Myocyte (in vitro differentiated cells): ENCODE data around the gene NLRP1. TPM values are rescaled to one million over a fixed set of nuclear protein-coding genes. Genes with fewer than 3 reads are reported as not detected.
"Not testable (repeated sequence)": the region's sequence is repeated elsewhere in the genome, so short reads cannot be mapped to it uniquely, and the experiment has no call there.

Experiments used
- DNase-seq: peaks from one replicate; pipeline ENCODE4 v3.0.0-alpha.2; 2012; ENCODE audit warnings: low read depth
- total RNA-seq: library from RNA; depleted of rRNA; stranded (reverse); fragments of >200 nt; gene quantifications from 2 replicates; pipeline ENCODE4 v1.2.3, GENCODE V29; 2014

The NLRP1 gene
- total RNA-seq, 1 donor from 2014 or later, result 31.7 TPM

GRCh38 chr17:5587438-5588032, 3.2 kb upstream of the NLRP1 start:
- DNase-seq, result peak; percentile 90

GRCh38 chr17:5585836-5586521, 1.7 kb upstream of the NLRP1 start:
- peak; percentile 95 for DNase-seq

- DNase-seq, result no peak
Observed at GRCh38 chr17:5585287-5585794, 1.0 kb upstream of the NLRP1 start.

GRCh38 chr17:5583426-5584382, 605 bp downstream of the NLRP1 start:
- DNase-seq, result peak; percentile 32

- DNase-seq, result no peak
Observed at GRCh38 chr17:5582209-5583185, 1.8 kb downstream of the NLRP1 start.

GRCh38 chr17:5581655-5582054, 2.7 kb downstream of the NLRP1 start:
- no peak for DNase-seq

- DNase-seq, result no peak
Observed at GRCh38 chr17:5580969-5581368, 3.3 kb downstream of the NLRP1 start.

GRCh38 chr17:5580367-5580766, 3.9 kb downstream of the NLRP1 start:
- no peak for DNase-seq

GRCh38 chr17:5578768-5579167, 5.5 kb downstream of the NLRP1 start:
- DNase-seq, result not testable (repeated sequence)

- not testable (repeated sequence) for DNase-seq
Observed at GRCh38 chr17:5573017-5573416, 11.3 kb downstream of the NLRP1 start.

GRCh38 chr17:5571281-5571680, 13.0 kb downstream of the NLRP1 start:
- DNase-seq, result no peak

GRCh38 chr17:5565808-5566207, 18.5 kb downstream of the NLRP1 start:
- no peak for DNase-seq

- no peak for DNase-seq
Observed at GRCh38 chr17:5563456-5563855, 20.9 kb downstream of the NLRP1 start.

GRCh38 chr17:5562661-5563360, 21.5 kb downstream of the NLRP1 start:
- DNase-seq, result no peak

- no peak for DNase-seq
Observed at GRCh38 chr17:5561736-5562571, 22.4 kb downstream of the NLRP1 start.

GRCh38 chr17:5560361-5560988, 23.8 kb downstream of the NLRP1 start:
- DNase-seq, result no peak

GRCh38 chr17:5558815-5559785, 25.2 kb downstream of the NLRP1 start:
- DNase-seq, result no peak
